Adrenal gland (tissue), 12 donors: ENCODE data around the gene USP3. TPM values are rescaled to one million over a fixed set of nuclear protein-coding genes. Genes with fewer than 3 reads are reported as not detected.

Experiments used
- DNase-seq, 7 donors: peaks; one replicate each; pipeline ENCODE4 v3.0.0-alpha.2; 2019 to 2020
- H3K27ac ChIP-seq, 5 donors: fragments of 200-600 bp; sonication (generic) in 4 of 5; 1 replicate in 3 of 5; 2 replicates in 2 of 5; pipeline versions ENCODE4 v1.5.1 to v1.8.0; 2016 to 2020; ENCODE audit warnings: mild to moderate bottlenecking in 1 of 5
- H3K27me3 ChIP-seq: fragments of 200-600 bp; 2 replicates; pipeline ENCODE4 v1.8.0; 2021
- H3K36me3 ChIP-seq, 2 donors: fragments of 200-600 bp; replicated peaks in 1 of 2; 1 replicate in 1 of 2; 2 replicates in 1 of 2; pipeline versions ENCODE4 v1.5.1 to v1.8.0; 2018 to 2022
- H3K4me1 ChIP-seq, 2 donors: fragments of 200-600 bp; replicated peaks in 1 of 2; 1 replicate in 1 of 2; 2 replicates in 1 of 2; pipeline versions ENCODE4 v1.5.1 to v1.8.0; 2018 to 2021
- H3K4me3 ChIP-seq, 4 donors: fragments of 200-600 bp; sonication (generic) in 3 of 4; one replicate each; pipeline ENCODE4 v1.5.1; 2016 to 2018
- H3K9me3 ChIP-seq, 3 donors: fragments of 200-600 bp; sonication (generic) in 1 of 3; replicated peaks in 1 of 3; 1 replicate in 2 of 3; 2 replicates in 1 of 3; pipeline versions ENCODE4 v1.5.1 to v1.8.0; 2016 to 2021
- POLR2A ChIP-seq, 2 donors: fragments of 450-650 bp; IDR thresholded peaks; one replicate each; pipeline ENCODE4 v1.6.1; 2017; ENCODE audit warnings: antibody characterized with exemption in 2 of 2, mild to moderate bottlenecking in 2 of 2, moderate library complexity in 1 of 2
- WGBS, 4 donors: extraction: QIAGEN DNeasy Blood & Tissue Kit in 2 of 4; methylation state at CpG; one replicate each; pipeline versions ENCODE4 v1.1.5 to v1.1.7; 2013 to 2017; 5-methylcytosine and 5-hydroxymethylcytosine counted together
- intact Hi-C, 2 donors: fragments of 100-400 bp; cut with DNase I; formaldehyde crosslinking; loops; one replicate each; pipeline versions ENCODE4 v1.14.1 to v1.15.0; 2022 to 2023
- polyA plus RNA-seq, 3 donors: library from polyadenylated mRNA; stranded (reverse); fragments of 200-250 nt in 2 of 3; fragments of 350-450 nt in 1 of 3; fragmentation: Illumina TruSeq in 1 of 3; extraction: RNeasy Lipid Tissue Mini Kit (QIAGEN cat#74804) in 1 of 3; gene quantifications; one replicate each; pipeline ENCODE4 v1.2.3, GENCODE V29; 2013 to 2014
- total RNA-seq, 9 donors: library from RNA; depleted of rRNA in 4 of 9; stranded (reverse); fragments of >200 nt in 4 of 9; fragments of 120-200 nt in 1 of 9; fragmentation: NEBNext Ultra II Directional in 1 of 9; extraction: Animal tissue kit (Norgen Biotek cat#: 25700) in 1 of 9; gene quantifications; one replicate each; pipeline versions ENCODE4 v1.1.0 to v1.2.4, GENCODE V29; 2013 to 2023
- TF ChIP-seq, protein P1 (sequence below), 6 experiments: fragments of 450-650 bp in 4 of 6; fragments of 200-600 bp in 2 of 6; sonication (generic) in 1 of 6; IDR thresholded peaks; 1 replicate in 5 of 6; 2 replicates in 1 of 6; pipeline versions ENCODE4 v1.5.1 to v1.8.0; 2016 to 2021; ENCODE audit warnings: antibody characterized with exemption in 6 of 6, mild to moderate bottlenecking in 2 of 6, moderate library complexity in 1 of 6
- donor health status: healthy with polysubstance abuse.
- donor health status: Bipolar disorder and iron deficiency.
- donor health status: DM: yes; HTN: yes; CAD: no.
- donor health status: DM: no; HTN: no; CAD: no.
- donor health status: DM: no; HTN: no; CAD: no.
- donor health status: DM: yes; HTN: yes; CAD: no.

USP3 gene
- total and polyA plus RNA-seq, 12 donors, result 23.0 to 55.0 (median 35.5) TPM

- 74 to 86% (median 80%) methylated on average over 2 of the region's 2 CpGs for WGBS, 4 donors
- intact Hi-C loops, result loop anchor here (5.0 kb wide), 2 partner anchors 104 to 124 kb away; no protein-coding TSS in a partner anchor
- TF ChIP-seq, protein P1, sequence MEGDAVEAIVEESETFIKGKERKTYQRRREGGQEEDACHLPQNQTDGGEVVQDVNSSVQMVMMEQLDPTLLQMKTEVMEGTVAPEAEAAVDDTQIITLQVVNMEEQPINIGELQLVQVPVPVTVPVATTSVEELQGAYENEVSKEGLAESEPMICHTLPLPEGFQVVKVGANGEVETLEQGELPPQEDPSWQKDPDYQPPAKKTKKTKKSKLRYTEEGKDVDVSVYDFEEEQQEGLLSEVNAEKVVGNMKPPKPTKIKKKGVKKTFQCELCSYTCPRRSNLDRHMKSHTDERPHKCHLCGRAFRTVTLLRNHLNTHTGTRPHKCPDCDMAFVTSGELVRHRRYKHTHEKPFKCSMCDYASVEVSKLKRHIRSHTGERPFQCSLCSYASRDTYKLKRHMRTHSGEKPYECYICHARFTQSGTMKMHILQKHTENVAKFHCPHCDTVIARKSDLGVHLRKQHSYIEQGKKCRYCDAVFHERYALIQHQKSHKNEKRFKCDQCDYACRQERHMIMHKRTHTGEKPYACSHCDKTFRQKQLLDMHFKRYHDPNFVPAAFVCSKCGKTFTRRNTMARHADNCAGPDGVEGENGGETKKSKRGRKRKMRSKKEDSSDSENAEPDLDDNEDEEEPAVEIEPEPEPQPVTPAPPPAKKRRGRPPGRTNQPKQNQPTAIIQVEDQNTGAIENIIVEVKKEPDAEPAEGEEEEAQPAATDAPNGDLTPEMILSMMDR (IDR thresholded peaks at IDR 0.05), result no peak
- no peak for TF ChIP-seq POLR2A (IDR thresholded peaks at IDR 0.05)
Measured at GRCh38 chr15:63596676-63597037, 92.3 kb downstream of the USP3 start.

GRCh38 chr15:63597038-63597790, 92.8 kb downstream of the USP3 start, which contains the start of gene FBXL22:
TSS of gene FBXL22 (plus strand) at chr15:63597387. CDS start at chr15:63597393, 6 bp downstream.
- peaks cover 9 to 19% of the 10 kb centered on the region in 2 donors for H3K4me1 ChIP-seq
- H3K27ac ChIP-seq, result peak within 1 kb of the TSS in 2 of 5 donors; percentile 4 to 34

More at GRCh38 chr15:63596676-63597037, 92.3 kb downstream of the USP3 start:
- Histone ChIP-seq H3K4me1 (peaks cover 4 to 15% of the 10 kb centered on the region in 2 donors), H3K27me3 (no peaks in the 10 kb centered on the region), H3K9me3 (no peaks in the 10 kb centered on the region), H3K4me3 (no peak overlapping the region), H3K36me3 (peaks cover 0 to 11% of the 10 kb centered on the region in 2 donors), H3K27ac (peak overlapping the region in 2 of 5 donors; percentile 4 to 14)
- DNase-seq, result no peak

DNA sequence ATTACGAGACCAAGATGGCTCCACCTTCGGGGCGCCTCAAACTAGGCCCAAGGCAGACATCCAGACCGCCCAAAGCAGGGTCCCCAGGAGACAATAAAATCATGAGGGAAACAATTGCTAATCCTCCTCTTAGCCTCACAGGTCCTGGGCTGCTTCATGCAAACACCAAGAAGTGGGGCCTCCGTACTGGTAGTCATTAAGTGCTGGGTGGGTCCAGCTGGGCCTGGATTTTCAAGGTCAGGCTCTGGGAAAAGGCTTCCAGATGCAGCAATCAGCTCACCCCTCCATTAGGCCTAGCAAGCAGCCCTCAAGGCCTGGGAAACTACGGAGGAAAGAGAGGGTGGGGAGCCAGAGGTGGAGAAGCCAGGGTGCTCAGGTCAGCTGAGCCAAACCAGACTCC, 93.4 kb downstream of the USP3 start:
- Histone ChIP-seq H3K27ac (no peak overlapping the region), H3K4me1 (peaks cover 9 to 19% of the 10 kb centered on the region in 2 donors), H3K4me3 (no peak overlapping the region), H3K9me3 (no peaks in the 10 kb centered on the region), H3K36me3 (peaks cover 0 to 3% of the 10 kb centered on the region in 2 donors), H3K27me3 (no peaks in the 10 kb centered on the region)
- 80 to 91% (median 89%) methylated on average over 5 to 6 of the region's 6 CpGs for WGBS, 4 donors
- no peak for TF ChIP-seq POLR2A (IDR thresholded peaks at IDR 0.05)
- TF ChIP-seq, protein P1 (IDR thresholded peaks at IDR 0.05), result no peak
- DNase-seq, result no peak
- intact Hi-C loops, result loop anchor here (5.0 kb wide), 2 partner anchors 106 to 126 kb away; no protein-coding TSS in a partner anchor

More at GRCh38 chr15:63597038-63597790, 92.8 kb downstream of the USP3 start, which contains the start of gene FBXL22:
- Histone ChIP-seq H3K36me3 (peaks cover 0 to 8% of the 10 kb centered on the region in 2 donors), H3K9me3 (no peaks in the 10 kb centered on the region), H3K27me3 (no peaks in the 10 kb centered on the region), H3K4me3 (no peak within 1 kb of the TSS)
- DNase-seq, result no peak
- WGBS, 4 donors, result 54 to 77% (median 75%) methylated on average over 12 to 23 of the region's 23 CpGs
- intact Hi-C loops, result loop anchor here (5.0 kb wide), 2 partner anchors 105 to 125 kb away; no protein-coding TSS in a partner anchor
- TF ChIP-seq, protein P1 (IDR thresholded peaks at IDR 0.05), result no peak
- no peak for TF ChIP-seq POLR2A (IDR thresholded peaks at IDR 0.05)
